Stimulated activated CD8-positive, alpha-beta memory T cell treated with anti-CD3 and anti-CD28 coated beads, Interleukin-15, amount 100 ng/mL, for 1 hour (primary cell): ENCODE measurements around the gene PHLDA3.

Experiments
- DNase-seq: peaks from one replicate; pipeline ENCODE4 v3.0.0-alpha.2; 2020; ENCODE audit warnings: low read depth

The PHLDA3 gene

DNA sequence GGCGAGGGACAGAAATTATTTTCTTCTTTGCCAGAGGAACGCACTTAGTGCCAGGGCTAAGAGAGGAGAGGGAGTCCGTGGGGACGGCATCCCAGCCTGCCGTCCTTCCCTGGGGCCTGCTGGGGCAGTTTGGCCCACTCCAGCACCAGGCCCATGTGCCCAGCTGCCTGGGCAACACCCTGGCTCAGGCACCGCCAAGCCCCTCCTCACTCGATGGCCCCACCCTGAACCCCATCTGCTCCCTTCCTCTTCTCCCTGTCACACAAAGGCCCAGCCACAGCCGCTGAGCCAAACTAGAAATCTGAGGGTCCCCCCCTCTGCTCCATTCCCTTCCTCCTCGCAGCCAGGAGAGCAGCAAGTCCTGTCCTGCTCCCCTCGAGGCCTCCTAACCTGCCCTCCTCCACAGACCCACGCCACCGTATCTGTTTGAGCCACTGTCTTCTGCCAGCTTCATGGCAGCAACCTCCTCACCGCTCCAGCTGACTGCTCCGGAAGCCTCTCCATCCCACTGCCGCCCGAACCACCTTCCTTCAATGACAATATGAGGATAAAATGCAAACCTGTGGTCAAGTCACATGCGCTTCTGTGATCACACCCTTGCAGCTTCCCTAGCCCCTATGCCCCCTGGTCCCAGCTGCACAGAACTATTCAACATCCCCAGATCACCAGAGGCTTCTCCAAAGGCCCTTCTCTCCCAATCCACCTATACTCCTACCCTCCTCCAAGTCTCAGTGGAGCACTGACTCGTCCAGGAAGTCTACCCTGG is 39.1 kb downstream of the PHLDA3 start:
- no peak for DNase-seq

DNA sequence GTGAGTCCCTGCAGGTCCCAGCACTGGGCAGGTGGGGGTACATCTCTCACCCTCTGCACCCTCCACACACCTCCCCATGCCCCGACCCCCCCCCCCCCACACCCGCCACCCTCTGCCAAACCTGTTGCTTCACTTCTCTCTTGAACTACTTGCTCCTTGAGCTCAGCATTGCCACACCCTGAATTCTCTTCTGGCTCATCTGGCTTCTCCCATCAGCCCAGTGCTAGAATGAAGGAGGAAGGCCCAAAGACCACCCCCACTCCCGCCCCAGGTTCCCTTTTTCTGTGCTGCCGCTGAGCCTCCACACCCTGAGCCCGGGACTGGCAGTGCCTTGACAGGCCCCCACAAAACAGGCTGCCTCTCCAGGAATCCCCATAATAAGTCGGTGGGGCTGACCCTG is 41.0 kb downstream of the PHLDA3 start:
- DNase-seq, result no peak

DNA sequence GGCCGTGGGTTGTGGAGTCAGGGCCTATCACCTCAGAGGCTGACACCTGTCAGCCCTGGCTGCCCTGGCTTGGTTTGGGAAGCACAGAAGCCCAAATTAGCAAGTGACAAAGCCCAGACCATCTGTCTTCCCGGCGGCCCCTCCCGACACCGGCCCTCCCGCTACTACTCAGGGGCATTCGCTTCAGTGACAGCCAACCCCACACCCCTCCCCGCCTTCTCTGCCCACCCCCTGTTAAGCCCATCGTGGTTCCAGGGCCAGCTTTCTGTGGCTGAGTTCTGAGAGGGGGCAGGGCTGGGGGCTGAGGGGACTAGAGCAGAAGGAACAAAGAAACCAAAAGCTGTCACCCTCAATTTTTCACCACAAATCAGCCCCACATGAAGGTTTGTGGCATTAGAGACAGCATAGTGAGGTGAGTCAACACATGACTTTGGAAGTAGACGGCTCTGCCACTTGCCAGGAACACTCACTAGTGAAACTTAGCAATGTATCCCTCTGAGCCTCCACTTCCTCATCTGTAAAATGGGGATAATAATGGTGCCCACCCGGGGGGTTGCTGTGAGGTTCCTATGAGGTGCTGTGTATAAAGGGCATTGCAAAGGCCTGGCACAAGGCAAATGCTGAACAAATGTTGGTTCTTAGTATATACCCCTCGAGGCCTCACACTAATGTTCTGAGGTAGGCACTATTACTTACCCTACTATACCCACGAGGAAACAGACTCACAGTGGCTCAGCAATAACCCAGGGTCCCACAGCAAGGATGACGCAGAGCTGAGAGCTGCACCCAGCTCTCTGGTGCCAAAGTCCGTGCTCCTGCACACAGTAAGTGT is 42.3 kb downstream of the PHLDA3 start:
- DNase-seq, result no peak

DNA sequence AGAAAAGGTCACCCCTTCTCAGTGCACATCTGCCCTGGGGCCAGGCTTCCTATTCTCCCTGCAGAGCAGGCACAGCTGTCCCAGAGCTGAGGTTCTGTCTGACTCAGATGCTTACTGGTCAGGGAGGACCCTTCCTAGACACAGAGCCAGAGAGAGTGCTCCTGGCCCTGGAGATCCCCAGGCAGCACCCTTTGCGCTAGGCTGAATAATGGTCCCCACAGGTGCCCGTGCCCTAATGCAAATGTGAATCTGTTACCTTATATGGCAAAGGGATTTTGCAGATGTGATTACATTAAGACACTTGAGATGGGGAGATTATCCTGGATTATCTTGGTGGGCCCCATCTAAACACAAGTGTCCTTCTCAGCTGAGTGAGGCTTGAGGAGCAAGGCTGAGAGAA is 44.8 kb downstream of the PHLDA3 start:
- no peak for DNase-seq

DNA sequence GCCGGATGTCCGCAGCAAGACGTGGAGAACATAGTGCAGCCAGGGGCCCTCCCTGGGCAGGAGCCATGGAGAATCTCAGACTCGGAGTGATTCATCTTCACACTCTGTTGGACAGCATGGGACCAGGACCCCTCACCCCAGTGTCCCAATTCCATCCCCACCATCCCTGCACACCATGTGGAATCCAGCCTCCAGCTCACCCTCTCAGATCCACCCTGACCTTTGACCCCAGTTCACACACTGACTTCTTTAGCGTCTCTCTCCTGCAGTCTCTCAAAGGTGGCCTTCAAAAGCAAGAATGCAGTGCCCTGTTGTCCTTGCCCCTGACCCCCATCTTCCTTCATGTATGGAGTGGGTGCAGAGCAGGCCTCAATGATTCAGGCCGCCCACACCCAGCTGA is 45.3 kb downstream of the PHLDA3 start:
- no peak for DNase-seq

DNA sequence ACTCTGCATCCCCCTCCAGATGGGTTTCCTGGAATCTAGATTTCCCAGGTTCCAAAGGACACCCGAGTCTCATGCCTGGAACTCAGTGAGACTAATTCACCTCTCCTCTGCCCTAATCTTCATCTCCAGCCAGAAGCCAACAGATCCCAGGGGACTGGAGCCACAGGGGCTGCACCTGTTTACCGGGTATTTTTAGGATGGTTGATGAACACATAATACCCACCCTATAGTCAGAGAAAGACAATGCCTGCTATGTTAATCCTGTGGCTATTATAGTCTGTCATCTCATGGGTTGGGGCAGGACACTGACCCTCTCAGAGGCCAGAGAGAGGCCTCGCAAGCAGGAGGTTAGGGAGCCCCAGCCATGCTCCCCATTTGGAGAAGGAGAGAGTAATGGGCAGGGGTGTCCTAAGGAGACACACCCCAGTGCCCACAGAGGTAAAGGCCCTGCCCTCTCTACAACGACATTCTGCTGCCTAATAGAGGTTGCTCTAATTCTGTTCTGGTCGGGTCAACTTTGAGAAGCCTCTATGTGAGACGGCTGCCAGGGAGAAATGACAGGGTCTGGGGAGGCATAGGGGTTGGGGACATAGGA is 46.5 kb downstream of the PHLDA3 start:
- DNase-seq, result no peak

DNA sequence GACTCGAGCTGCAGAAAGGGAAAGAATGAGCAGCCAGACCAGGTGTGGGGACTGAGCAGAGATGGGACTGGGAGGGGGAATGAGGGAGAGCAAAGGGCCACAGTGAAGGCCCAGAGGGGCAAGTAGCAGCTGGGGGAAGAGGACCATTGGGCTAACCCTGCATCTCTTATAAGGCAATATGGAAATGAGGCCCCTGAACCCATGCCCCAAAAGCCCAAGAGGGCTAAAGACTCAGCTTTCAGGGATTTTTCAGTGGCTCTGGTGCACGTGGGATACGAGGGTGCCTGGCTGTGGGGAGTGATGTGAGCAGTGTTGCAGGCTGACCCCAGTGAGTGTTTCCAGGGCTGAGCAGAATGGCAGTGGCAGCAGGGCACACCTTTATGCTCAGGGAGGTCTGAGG is 47.0 kb downstream of the PHLDA3 start:
- no peak for DNase-seq

DNA sequence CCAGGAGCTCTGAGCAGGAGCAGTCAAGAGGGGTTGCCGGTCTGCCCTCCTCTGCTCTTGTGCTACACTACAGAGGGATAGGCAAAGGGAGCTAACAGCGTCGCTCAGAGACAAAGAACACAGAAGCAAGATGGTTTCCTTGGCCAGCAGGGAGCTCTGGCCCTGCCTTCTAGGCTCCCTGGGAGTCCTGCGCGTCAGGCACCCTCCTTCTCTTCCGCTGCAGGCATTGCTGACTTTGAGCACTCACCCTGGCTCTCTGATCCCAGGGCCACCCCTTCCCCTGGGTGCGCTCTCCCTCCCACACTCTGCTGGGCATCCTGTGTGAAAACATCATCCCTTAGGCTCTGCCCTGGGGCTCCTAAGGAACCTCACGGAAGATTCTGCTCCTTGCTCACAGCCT is 47.9 kb downstream of the PHLDA3 start:
- DNase-seq, result no peak

DNA sequence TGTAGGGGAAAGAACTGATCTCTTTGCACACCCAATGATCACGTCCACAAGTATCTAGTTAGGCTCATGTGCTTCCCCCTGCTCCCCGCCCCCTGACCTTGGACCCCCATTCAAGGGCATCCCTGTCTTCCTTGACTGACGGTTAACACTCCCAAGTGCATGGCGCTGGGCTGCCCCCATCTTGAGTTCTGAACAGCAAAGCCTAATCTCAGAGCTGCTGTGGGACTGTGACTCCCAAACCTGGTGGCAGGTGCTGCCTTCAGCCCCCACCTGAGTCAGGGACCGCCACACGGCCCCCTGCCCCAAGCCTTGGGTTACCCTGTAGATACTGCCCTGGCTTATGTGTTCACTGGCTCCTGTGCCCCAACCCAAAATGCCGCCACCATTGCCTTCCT is 48.4 kb downstream of the PHLDA3 start:
- no peak for DNase-seq

DNA sequence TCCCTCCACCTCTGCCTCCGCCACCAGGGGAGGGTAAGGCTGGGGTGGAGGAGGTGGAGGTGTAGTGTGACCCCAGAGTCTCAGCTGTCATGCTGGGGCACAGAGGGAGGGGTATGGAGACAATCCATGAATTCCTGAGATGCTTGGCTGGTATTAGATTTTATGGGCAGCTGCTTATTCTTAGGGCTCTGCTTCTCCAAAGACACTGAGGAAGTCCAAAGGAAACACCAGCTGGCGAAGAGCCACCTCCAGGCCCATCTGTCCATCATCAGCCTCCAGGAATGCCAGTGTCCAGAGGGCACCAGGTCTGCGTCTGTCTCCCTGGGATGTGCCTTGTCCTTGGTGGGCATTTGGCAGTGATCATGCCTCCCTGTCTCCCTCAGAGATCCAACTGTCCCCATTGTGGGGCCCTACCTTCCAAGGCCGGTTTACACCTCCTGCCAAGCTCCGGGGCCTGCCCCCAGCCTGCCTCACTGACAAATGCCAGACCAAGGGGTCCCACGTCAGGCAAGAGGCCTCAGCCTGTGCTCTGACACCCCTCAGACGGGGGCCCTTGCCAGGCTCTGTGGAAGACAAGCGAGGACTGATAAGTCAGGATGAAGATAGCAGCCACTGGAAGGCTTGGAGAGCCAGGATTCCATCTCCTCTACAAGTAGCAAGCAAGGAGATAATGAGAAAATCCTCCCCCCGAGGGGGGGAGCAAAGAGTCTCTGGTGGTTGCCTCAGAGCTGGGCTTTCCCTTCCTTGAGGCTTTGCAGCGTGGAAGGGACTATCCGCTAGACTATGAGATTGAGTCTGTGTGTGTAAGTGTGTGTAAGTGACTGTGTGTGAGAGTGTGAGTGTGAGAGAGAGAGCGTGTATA is 49.0 kb downstream of the PHLDA3 start:
- no peak for DNase-seq

DNA sequence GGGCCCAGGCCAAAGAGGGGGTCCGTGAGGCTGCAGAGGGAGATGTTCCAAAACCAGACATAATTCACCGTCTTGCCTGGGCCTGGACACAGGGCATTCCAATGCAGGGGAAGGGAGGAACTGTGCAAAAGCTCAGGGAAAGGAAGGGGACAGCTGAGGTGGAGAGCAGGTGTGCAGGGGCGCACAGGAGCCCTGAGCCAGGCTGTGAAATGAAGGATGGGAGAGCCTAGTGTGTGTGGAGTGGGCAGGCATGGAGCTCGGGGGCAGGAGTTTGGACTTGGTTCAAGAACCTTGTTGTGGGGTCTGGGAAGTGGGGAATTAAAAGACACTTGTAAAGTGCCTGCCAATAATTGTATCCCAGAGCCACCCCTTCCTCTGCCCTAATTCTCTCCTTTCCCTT is 49.7 kb downstream of the PHLDA3 start:
- no peak for DNase-seq

DNA sequence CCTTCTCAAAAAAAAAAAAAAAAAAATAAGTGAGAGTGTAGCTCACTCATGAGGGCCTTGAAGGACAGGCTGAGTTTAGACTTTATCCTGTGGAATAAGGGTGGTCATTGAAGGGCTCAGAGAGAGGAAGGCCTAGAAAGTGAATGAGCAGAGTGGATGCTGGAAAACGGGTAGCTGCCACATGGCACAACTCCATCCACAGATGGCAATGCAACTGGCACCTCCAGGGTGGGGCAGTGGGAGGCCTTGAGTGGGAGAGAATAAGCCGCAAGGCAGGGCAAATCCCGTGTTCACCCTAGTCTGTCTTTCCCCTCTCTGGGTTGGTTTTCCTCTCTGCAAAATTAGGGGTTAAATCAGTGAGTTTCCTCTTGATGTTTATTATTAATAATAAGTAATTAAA is 50.5 kb downstream of the PHLDA3 start:
- DNase-seq, result no peak
